ENCODE measurements around the gene ATRIP. TPM values are rescaled to one million over a fixed set of nuclear protein-coding genes. Genes with fewer than 3 reads are reported as not detected.

The ATRIP gene
- total and polyA plus RNA-seq, 8 donors = 2.0 to 4.8 (median 3.0) TPM

- intact Hi-C loops (cut with DNase I) = no loop called here
- Histone ChIP-seq H3K36me3 (peaks cover 0 to 82% (median 22%) of the 10 kb centered on the region in 3 donors), H3K4me3 (no peak overlapping the region), H3K27ac (no peak overlapping the region), H3K4me1 (no peaks in the 10 kb centered on the region), H3K9me3 (no peaks in the 10 kb centered on the region), H3K27me3 (no peaks in the 10 kb centered on the region)
- WGBS, 2 donors = 91 to 95% methylated on average over 9 of the region's 9 CpGs
- no peak for TF ChIP-seq CTCF (IDR thresholded peaks at IDR 0.05)
- DNase-seq = peak in 3 of 6 donors; percentile 6 to 30 (median 29)
- FAIRE-seq = no peak
- no peak for ATAC-seq
These were observed 35.4 kb upstream of the ATRIP start for GRCh38 chr3:48411041-48411588.

GRCh38 chr3:48411606-48412374 is 34.7 kb upstream of the ATRIP start:
- intact Hi-C loops (cut with DNase I) = no loop called here
- peak in 4 of 6 donors; percentile 10 to 34 (median 22) for DNase-seq
- no peak overlapping the region for H3K4me3 ChIP-seq
- peaks cover 0 to 80% (median 22%) of the 10 kb centered on the region in 3 donors for H3K36me3 ChIP-seq
- no peak overlapping the region for H3K27ac ChIP-seq
- H3K4me1 ChIP-seq = no peaks in the 10 kb centered on the region
- no peaks in the 10 kb centered on the region for H3K9me3 ChIP-seq
- 93% methylated on average over 11 of the region's 11 CpGs for WGBS, 2 donors
- ATAC-seq = no peak
- no peak for TF ChIP-seq CTCF (IDR thresholded peaks at IDR 0.05)
- H3K27me3 ChIP-seq = no peaks in the 10 kb centered on the region
- no peak for FAIRE-seq

DNA sequence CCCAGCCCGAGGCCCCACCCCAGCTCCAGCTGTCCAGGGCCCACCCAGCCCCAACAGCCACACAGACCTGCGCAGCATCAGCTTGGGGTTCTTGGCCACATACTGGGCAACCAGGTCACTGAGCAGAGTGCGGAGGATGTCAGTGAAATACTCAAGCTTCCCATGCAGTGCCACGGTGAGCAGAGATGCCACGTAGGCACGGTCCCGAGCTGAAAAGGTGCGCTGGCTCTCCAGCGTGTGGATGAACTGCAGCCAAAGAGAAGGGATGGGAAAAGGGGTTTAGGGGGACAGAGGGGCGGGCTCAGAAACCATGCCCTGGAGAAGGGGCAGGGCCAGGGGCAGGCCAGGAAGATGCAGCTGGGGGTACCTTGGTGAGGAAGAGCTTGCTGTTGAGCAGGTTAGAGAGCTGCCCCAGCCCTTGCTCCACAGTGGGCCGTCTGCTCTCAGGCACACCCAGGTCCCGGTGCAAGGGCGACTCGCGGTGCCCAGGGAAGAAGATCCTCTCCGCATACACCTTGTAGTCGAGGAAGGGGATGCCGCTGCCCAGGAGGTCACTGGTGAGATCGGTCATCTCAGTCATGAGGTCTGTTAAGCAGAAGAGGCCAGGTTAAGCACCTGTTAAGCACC is 34.0 kb upstream of the ATRIP start:
- DNase-seq = peak in 3 of 6 donors; percentile 18 to 49 (median 46)
- intact Hi-C loops (cut with DNase I) = no loop called here
- no peak for ATAC-seq
- Histone ChIP-seq H3K9me3 (no peaks in the 10 kb centered on the region), H3K27me3 (no peaks in the 10 kb centered on the region), H3K4me3 (no peak overlapping the region), H3K4me1 (no peaks in the 10 kb centered on the region), H3K27ac (no peak overlapping the region), H3K36me3 (peaks cover 0 to 84% (median 27%) of the 10 kb centered on the region in 3 donors)
- TF ChIP-seq CTCF (IDR thresholded peaks at IDR 0.05) = no peak
- no peak for FAIRE-seq
- 90 to 91% methylated on average over 19 of the region's 19 CpGs for WGBS, 2 donors

DNA sequence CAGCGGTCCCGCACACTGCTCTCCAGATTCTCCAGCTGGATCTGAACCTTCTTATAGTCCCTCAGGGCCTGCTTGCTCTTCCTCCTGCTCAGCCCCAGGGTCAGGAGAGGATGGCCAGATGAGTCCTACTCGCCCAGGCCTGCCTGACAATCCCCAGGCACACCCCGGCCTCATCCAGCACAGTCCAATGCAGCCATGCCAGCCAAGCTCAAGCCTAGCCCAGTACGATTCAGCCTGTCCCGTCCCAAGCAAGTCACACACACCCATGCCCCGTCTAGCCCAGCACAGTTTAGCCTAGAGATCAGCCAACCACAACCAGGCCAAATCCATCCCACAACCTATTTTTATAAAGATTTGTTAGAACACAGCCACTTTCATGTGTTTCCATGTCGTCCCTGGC is 33.5 kb upstream of the ATRIP start:
- Histone ChIP-seq H3K27ac (no peak overlapping the region), H3K9me3 (no peaks in the 10 kb centered on the region), H3K4me3 (no peak overlapping the region), H3K4me1 (no peaks in the 10 kb centered on the region), H3K36me3 (peaks cover 0 to 86% (median 33%) of the 10 kb centered on the region in 3 donors), H3K27me3 (no peaks in the 10 kb centered on the region)
- intact Hi-C loops (cut with DNase I) = no loop called here
- ATAC-seq (no peak), DNase-seq (peak in 2 of 6 donors; percentile 41 to 50), FAIRE-seq (no peak)
- no peak for TF ChIP-seq CTCF (IDR thresholded peaks at IDR 0.05)
- 91 to 92% methylated on average over 8 of the region's 8 CpGs for WGBS, 2 donors

Data from pancreas (tissue), 10 donors.